NAMALWA (cell line): ENCODE measurements around the gene FGF10.

Source experiments
- DNase-seq: peaks from one replicate; pipeline ENCODE4 v3.0.0-alpha.2; 2015; ENCODE audit warnings: low spot score

Gene FGF10

DNA sequence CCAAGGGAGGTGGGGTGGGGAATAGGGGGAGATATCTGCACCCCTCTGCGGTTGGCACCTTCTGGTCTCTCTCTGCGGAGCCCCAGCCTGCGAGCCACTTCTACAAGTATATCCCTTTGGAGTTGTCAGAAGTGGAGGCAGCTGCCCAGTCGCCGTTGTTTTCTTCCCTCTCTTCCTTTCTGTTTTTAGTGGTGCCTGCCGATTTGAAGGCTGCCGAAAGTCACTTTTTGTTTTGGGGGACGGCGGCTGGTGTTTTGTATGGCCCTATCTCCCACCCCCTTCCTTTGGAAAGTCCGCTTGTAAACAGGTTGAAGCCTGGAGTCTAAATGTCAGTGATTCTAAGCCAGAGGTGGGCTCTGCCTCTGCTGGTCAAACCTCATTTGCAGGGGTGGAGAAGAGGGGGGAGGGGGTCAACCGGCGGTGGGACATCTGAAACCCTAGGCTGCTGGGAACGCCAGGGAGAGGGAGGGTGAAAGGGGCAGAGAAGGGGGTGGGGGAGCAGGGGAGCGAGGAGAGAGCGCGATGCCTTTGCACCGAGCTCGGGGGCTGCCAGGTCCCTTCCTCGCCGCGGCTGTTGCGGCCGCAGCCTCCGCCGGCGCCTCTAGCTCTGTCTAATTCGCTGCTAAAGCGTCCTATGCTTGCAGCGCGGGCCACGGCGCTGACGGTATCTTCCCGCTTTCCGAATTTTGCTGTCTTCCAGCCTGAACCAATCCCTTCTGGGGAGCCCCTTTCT lies at the start of gene FGF10:
FGF10 (minus strand) TSS at position 331 of the 733 bp plus-strand sequence. CDS start 738 bp downstream, outside the sequence.
- DNase-seq, result no peak

- DNase-seq, result no peak
These were observed 37.7 kb upstream of the FGF10 start for GRCh38 chr5:44426944-44427343.

GRCh38 chr5:44412286-44412685 lies 23.1 kb upstream of the FGF10 start:
- DNase-seq, result no peak

DNA sequence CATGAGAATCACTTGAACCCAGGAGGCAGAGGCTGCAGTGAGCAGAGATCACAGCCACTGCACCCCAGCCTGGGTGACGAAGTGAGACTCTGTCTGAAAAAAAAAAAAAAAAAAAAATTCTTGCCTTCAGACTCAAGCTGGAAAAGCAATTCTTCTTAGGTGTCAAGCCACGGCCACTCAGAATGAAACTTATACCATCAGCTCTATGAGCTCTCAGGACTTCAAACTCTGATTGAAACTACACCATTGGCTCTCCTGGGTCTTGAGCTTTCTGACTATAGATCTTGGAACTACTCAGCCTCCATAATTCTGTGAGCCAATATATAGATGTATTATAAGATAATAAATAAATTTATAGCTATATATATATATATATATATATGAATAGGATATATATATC lies 12.9 kb upstream of the FGF10 start:
- no peak for DNase-seq

DNA sequence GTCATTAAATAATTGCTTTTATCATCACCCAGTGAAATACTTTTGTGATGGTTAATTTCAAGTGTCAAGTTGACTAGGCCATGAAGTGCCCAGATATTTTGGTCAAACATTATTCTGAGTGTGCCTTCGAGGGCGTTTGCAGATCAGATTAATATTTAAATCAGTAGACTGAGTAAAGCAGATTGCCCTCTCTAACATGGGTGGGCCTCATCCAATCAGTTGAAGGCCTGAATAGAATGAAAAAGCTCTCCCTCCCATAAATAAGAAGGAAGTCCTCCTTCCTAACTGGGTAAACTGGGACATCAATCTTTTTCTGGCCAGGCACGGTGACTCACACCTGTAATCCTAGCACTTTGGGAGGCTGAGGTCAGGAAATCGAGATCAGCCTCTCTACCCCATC lies 12.4 kb upstream of the FGF10 start:
- DNase-seq, result no peak

- no peak for DNase-seq
These were observed 9.2 kb upstream of the FGF10 start for GRCh38 chr5:44398382-44398781.

- DNase-seq, result no peak
These were observed 7.1 kb upstream of the FGF10 start for GRCh38 chr5:44396312-44396711.

GRCh38 chr5:44390351-44390750 lies 1.1 kb upstream of the FGF10 start:
- DNase-seq, result no peak

GRCh38 chr5:44389823-44390143 lies 563 bp upstream of the FGF10 start:
- DNase-seq, result no peak

- no peak for DNase-seq
These were observed 715 bp downstream of the FGF10 start for GRCh38 chr5:44388321-44389089.

GRCh38 chr5:44387921-44388320 lies 1.3 kb downstream of the FGF10 start:
- DNase-seq, result no peak

DNA sequence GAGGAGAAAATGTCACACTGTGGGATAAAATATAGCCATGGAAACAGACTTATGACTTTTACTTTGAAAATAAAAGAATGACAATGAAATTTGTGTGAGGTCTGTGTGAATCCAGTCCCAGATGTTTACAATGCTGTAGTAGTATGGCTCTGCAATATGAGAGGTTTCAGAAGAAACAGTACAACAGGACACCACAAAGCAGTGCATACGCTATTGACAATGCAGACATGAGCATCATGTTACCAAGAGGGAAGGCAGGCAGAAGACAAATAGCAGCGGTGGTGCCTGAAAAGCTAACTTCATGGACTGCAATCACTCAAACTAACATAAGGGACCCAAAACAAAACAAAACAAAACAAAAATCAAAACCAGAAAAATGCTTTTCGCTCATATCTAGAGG lies 1.8 kb downstream of the FGF10 start:
- DNase-seq, result no peak

DNA sequence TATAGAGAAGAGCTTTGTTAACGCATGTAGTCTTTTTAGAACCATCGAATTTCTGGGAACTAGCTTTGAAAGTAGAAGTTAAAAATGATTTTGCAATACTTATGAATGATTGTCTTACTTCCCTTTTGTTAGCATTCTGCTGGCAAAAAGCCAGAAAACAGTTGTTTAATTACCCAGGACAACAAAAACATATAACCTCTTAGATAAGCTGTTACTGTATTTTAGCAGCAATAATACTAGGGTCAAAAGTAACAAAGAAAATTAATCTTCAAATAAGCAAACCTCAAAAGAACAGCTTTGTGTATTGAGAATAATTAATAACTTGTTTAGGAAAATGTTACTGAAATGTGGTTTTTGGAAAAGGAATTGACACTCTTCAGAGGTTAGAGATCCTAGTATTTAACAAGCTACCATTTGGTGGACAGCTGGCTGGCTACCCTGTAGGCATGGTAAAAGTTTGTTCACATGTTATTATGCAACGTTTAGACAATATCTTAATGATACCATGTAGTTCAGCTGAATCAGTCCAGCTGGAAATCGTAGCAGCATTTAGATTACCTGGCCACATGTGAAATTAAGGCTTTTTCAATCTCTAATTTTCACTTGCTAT lies 3.8 kb downstream of the FGF10 start:
- peak; percentile 18 for DNase-seq

- DNase-seq, result no peak
These were observed 4.4 kb downstream of the FGF10 start for GRCh38 chr5:44384816-44385215.

- no peak for DNase-seq
These were observed 6.3 kb downstream of the FGF10 start for GRCh38 chr5:44382894-44383293.

DNA sequence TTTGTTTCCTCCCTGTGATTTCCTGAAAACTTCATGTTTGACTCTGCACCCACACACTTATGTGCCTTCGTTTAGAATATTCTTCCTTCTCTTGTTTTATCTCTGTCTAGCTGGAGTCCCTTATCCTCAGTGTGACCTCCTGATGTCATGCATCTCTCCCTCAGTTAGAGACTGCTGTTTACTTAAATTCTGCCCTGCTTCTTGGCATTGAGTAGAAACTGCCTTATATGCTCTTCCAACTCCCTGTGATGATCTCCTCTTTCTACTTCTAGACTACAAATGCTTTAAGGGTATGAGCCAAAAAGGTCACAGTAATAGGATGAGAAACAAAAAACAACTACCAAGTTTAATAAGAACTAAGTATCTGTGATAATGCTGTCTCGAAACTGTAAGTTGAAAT lies 12.2 kb downstream of the FGF10 start:
- no peak for DNase-seq

DNA sequence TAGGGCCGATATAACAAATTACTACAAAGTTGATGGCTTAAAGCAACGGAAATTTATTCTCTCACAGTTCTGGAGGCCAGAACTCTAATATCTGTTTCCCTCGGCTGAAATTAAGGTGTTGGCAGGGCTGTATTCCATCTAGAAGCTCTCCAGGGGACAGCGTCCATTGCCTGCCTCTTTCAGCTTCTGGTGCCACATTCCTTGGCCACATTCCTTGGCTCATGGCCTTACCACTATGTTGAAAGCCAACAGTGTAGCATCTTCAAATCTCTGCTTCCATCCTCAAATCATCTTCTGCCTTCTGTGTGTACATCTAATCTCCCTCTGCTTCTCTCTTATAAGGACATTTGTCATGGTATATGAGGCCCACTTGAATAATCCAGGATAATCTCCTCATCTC lies 17.2 kb downstream of the FGF10 start:
- DNase-seq, result no peak

GRCh38 chr5:44367203-44367602 lies 22.0 kb downstream of the FGF10 start:
- no peak for DNase-seq

DNA sequence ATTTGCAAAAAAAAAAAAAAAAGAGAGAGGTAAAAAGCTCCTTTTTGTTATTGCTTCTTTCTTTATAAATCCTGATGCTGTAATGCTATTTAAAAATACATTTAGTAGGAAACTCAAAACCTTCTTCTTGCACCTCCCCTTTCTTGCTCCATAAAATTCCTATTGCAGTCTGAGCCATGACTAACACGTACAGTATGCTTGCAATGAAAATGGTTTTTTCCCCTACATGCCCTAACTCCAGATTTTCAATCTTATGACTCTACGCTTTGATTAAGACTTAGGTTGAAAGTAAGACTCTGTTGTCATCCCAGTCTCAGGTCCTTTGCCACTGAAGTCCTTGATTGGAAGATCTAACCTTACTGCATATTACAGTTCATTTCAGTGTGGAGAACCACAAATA lies 23.9 kb downstream of the FGF10 start:
- DNase-seq, result no peak

DNA sequence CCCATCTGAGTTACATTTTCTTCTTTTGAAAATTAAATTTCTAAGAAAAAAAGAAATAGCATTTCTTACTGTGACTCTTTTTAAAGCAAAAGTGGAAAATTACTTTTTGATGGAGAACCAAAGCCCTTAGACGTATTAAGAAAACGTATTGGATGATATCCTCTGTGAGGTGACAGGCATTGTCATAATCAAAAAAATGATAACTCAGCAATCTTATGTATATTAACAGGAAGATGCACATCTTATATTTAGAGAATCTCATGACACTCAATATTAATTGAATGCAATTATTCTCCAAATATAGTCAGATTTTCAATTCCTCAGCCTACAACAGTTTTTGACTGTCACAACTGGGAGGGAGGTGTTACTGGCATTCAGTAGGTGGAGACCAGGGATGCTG lies 25.1 kb downstream of the FGF10 start:
- DNase-seq, result no peak

- no peak for DNase-seq
These were observed 27.7 kb downstream of the FGF10 start for GRCh38 chr5:44361342-44362001.

GRCh38 chr5:44360919-44361318 lies 28.3 kb downstream of the FGF10 start:
- DNase-seq, result no peak

- no peak for DNase-seq
These were observed 30.8 kb downstream of the FGF10 start for GRCh38 chr5:44358421-44358820.
